Measurements from ENCODE around the gene CTSL. TPM values are rescaled to one million over a fixed set of nuclear protein-coding genes. Genes with fewer than 3 reads are reported as not detected.
"Not testable (repeated sequence)": the region's sequence is repeated elsewhere in the genome, so short reads cannot be mapped to it uniquely, and the experiment has no call there.

CTSL gene
- total and polyA plus RNA-seq, 2 of the 13 experiments (the other 11 are each of a cell fraction or from before 2014, with no cell fraction given) = 78.1 to 113 TPM

DNA sequence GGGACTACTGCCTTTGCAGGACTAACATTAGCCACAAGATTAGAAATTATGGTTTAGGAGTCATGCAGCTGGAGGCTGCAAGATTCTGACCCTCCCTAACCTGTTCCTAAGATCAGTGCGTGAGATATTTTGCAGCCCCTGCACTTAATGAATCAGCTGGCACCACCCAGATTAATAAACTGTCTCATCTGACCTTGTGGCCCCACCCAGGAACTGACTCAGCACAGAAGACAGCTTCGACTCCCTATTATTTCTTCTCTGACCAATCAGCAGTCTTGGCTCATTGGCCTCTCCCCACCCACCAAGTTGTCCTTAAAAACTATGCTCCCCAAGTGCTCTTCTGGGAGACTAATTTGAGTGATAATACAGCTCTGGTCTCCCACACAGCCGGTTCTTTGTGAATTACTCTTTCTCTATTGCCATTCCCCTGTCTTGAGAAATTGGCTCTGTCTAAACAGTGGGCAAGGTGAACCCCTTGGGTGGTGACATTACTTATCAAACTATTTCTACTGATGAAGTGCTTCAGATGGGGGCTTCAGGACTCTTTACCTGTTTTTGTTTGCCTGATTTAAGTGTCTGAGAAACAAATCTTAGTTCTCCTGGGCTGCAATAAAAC is 17.0 kb downstream of the CTSL start:
- H3K4me2 ChIP-seq (ENCODE audit: low read depth, low read length) = no peak overlapping the region
- CTCF ChIA-PET (ENCODE audit: low intra/inter-chr PET ratio, low total read pairs) = no interaction called here
- WGBS (ENCODE audit: low lambda C conversion rate) = 17% methylated on average over 3 of the region's 3 CpGs

DNA sequence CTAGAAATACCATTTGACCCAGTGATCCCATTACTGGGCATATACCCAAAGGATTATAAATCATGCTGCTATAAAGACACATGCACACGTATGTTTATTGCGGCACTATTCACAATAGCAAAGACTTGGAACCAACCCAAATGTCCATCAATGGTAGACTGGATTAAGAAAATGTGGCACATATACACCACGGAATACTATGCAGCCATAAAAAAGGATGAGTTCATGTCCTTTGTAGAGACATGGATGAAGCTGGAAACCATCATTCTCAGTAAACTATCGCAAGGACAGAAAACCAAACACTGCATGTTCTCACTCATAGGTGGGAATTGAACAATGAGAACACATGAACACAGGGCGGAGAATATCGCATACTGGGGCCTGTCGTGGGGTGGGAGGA is 18.3 kb downstream of the CTSL start:
- ATAC-seq; H3K9me3 ChIP-seq (ENCODE audit: low read length); intact Hi-C loops (cut with micrococcal nuclease; ENCODE audit: unreplicated experiment); DNase-seq (ENCODE audit: low spot score); H3K9ac ChIP-seq (ENCODE audit: insufficient read depth, low read depth, low read length); H3K36me3 ChIP-seq (replicated peaks in 1 of 2; ENCODE audit: control insufficient read depth in 1 of 2, insufficient read depth in 2 of 2, low read length in 2 of 2); H3K4me1 ChIP-seq (ENCODE audit: insufficient read depth, low read length); H3K79me2 ChIP-seq (ENCODE audit: insufficient read depth, low read length); CTCF ChIA-PET (ENCODE audit: low intra/inter-chr PET ratio, low total read pairs); H3K27me3 ChIP-seq (ENCODE audit: control insufficient read depth in 1 of 2, insufficient read depth in 2 of 2, low read length in 2 of 2); in situ Hi-C loops (cut with HindIII; ENCODE audit: extremely low pct_ligation_motif_present, low pct_unique_long_range_greater_than_20kb); H3K4me2 ChIP-seq (ENCODE audit: low read depth, low read length); H4K20me1 ChIP-seq (ENCODE audit: insufficient read depth, low read length); H2AFZ ChIP-seq (ENCODE audit: low read length); H3K4me3 ChIP-seq (replicated peaks in 1 of 3; ENCODE audit: insufficient read depth in 1 of 3, low read depth in 2 of 3, low read length in 3 of 3); BruUV-seq (replicated peaks); H3K27ac ChIP-seq (ENCODE audit: extremely low read length, insufficient read depth, low read length); FAIRE-seq; POLR2A ChIA-PET: not testable (repeated sequence)
- 13% methylated on average over 5 of the region's 7 CpGs for WGBS (ENCODE audit: low lambda C conversion rate)

More for the DNA sequence above, 17.0 kb downstream of the CTSL start:
- Histone ChIP-seq H3K79me2 (ENCODE audit: insufficient read depth, low read length) (no peaks in the 10 kb centered on the region), H3K4me1 (ENCODE audit: insufficient read depth, low read length) (no peaks in the 10 kb centered on the region), H3K36me3 (replicated peaks in 1 of 2; ENCODE audit: control insufficient read depth in 1 of 2, insufficient read depth in 2 of 2, low read length in 2 of 2) (no peaks in the 10 kb centered on the region), H3K9ac (ENCODE audit: insufficient read depth, low read depth, low read length) (no peak overlapping the region), H3K27me3 (ENCODE audit: control insufficient read depth in 1 of 2, insufficient read depth in 2 of 2, low read length in 2 of 2) (no peaks in the 10 kb centered on the region), H3K9me3 (ENCODE audit: low read length) (peaks cover 9% of the 10 kb centered on the region), H4K20me1 (ENCODE audit: insufficient read depth, low read length) (no peaks in the 10 kb centered on the region), H3K27ac (ENCODE audit: extremely low read length, insufficient read depth, low read length) (no peak overlapping the region), H2AFZ (ENCODE audit: low read length) (no peak overlapping the region), H3K4me3 (replicated peaks in 1 of 3; ENCODE audit: insufficient read depth in 1 of 3, low read depth in 2 of 3, low read length in 3 of 3) (no peak overlapping the region)
- no TSS peak for BruUV-seq (replicated peaks)
- TF ChIP-seq, protein P1, sequence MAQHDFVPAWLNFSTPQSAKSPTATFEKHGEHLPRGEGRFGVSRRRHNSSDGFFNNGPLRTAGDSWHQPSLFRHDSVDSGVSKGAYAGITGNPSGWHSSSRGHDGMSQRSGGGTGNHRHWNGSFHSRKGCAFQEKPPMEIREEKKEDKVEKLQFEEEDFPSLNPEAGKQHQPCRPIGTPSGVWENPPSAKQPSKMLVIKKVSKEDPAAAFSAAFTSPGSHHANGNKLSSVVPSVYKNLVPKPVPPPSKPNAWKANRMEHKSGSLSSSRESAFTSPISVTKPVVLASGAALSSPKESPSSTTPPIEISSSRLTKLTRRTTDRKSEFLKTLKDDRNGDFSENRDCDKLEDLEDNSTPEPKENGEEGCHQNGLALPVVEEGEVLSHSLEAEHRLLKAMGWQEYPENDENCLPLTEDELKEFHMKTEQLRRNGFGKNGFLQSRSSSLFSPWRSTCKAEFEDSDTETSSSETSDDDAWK (CRISPR knock-in tag; IDR thresholded peaks at IDR 0.05) = no peak
- no peak for TF ChIP-seq HNRNPLL (IDR thresholded peaks at IDR 0.05; ENCODE audit: low read depth, low read length, poor library complexity, severe bottlenecking)
- no peak for TF ChIP-seq ZNF773 (CRISPR knock-in tag; IDR thresholded peaks at IDR 0.05; ENCODE audit: borderline replicate concordance)
- TF ChIP-seq HNRNPK (IDR thresholded peaks at IDR 0.05; ENCODE audit: low read depth, low read length, poor library complexity, severe bottlenecking) = no peak
- TF ChIP-seq, protein P2, sequence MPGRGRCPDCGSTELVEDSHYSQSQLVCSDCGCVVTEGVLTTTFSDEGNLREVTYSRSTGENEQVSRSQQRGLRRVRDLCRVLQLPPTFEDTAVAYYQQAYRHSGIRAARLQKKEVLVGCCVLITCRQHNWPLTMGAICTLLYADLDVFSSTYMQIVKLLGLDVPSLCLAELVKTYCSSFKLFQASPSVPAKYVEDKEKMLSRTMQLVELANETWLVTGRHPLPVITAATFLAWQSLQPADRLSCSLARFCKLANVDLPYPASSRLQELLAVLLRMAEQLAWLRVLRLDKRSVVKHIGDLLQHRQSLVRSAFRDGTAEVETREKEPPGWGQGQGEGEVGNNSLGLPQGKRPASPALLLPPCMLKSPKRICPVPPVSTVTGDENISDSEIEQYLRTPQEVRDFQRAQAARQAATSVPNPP (CRISPR knock-in tag; IDR thresholded peaks at IDR 0.05) = no peak
- no peak for TF ChIP-seq ZNF776 (CRISPR knock-in tag; IDR thresholded peaks at IDR 0.05)
- TF ChIP-seq, protein P3, sequence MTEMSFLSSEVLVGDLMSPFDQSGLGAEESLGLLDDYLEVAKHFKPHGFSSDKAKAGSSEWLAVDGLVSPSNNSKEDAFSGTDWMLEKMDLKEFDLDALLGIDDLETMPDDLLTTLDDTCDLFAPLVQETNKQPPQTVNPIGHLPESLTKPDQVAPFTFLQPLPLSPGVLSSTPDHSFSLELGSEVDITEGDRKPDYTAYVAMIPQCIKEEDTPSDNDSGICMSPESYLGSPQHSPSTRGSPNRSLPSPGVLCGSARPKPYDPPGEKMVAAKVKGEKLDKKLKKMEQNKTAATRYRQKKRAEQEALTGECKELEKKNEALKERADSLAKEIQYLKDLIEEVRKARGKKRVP (CRISPR knock-in tag; IDR thresholded peaks at IDR 0.05) = no peak
- TF ChIP-seq NFATC3 (CRISPR knock-in tag; IDR thresholded peaks at IDR 0.05) = no peak
- TF ChIP-seq SALL2 (CRISPR knock-in tag; IDR thresholded peaks at IDR 0.05) = no peak
- TF ChIP-seq ZNF782 (CRISPR knock-in tag; IDR thresholded peaks at IDR 0.05; ENCODE audit: borderline replicate concordance) = no peak
- no peak for TF ChIP-seq SATB2 (CRISPR knock-in tag; IDR thresholded peaks at IDR 0.05)
- no peak for TF ChIP-seq U2AF2 (IDR thresholded peaks at IDR 0.05; ENCODE audit: low read depth, low read length)
- TF ChIP-seq, protein P4, sequence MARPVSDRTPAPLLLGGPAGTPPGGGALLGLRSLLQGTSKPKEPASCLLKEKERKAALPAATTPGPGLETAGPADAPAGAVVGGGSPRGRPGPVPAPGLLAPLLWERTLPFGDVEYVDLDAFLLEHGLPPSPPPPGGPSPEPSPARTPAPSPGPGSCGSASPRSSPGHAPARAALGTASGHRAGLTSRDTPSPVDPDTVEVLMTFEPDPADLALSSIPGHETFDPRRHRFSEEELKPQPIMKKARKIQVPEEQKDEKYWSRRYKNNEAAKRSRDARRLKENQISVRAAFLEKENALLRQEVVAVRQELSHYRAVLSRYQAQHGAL (CRISPR knock-in tag; IDR thresholded peaks at IDR 0.05; ENCODE audit: not compliant biosample characterization) = no peak
- TF ChIP-seq, protein P5, sequence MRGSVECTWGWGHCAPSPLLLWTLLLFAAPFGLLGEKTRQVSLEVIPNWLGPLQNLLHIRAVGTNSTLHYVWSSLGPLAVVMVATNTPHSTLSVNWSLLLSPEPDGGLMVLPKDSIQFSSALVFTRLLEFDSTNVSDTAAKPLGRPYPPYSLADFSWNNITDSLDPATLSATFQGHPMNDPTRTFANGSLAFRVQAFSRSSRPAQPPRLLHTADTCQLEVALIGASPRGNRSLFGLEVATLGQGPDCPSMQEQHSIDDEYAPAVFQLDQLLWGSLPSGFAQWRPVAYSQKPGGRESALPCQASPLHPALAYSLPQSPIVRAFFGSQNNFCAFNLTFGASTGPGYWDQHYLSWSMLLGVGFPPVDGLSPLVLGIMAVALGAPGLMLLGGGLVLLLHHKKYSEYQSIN (CRISPR knock-in tag; IDR thresholded peaks at IDR 0.05; ENCODE audit: borderline replicate concordance) = no peak
- TF ChIP-seq ZNF430 (CRISPR knock-in tag; IDR thresholded peaks at IDR 0.05) = no peak
- in situ Hi-C loops (cut with HindIII; ENCODE audit: extremely low pct_ligation_motif_present, low pct_unique_long_range_greater_than_20kb) = no loop called here
- POLR2A ChIA-PET = no interaction called here
- intact Hi-C loops (cut with micrococcal nuclease; ENCODE audit: unreplicated experiment) = no loop called here
- DNase-seq (ENCODE audit: low spot score) = no peak
- no peak for ATAC-seq
- FAIRE-seq = no peak
